GM12865 (cell line): ENCODE results near the gene GAK.

Source experiments
- DNase-seq: peaks from one replicate; pipeline ENCODE4 v3.0.0; 2010; ENCODE audit warnings: low read depth
- H3K4me3 ChIP-seq: 2 replicates; pipeline ENCODE4 v1.5.1; 2011; ENCODE audit warnings: mild to moderate bottlenecking, low read depth, low read length, control low read depth
- CTCF ChIP-seq: IDR thresholded peaks from 2 replicates; pipeline ENCODE4 v1.5.1; 2011; ENCODE audit warnings: low read length, control low read depth, low read depth, inconsistent platforms; ENCODE audit not compliant: insufficient read depth; ENCODE audit errors: missing control alignments

GAK gene

GRCh38 chr4:836750-837301, 95.3 kb downstream of the GAK start:
- TF ChIP-seq CTCF: no peak
- no peak overlapping the region for H3K4me3 ChIP-seq
- no peak for DNase-seq

DNA sequence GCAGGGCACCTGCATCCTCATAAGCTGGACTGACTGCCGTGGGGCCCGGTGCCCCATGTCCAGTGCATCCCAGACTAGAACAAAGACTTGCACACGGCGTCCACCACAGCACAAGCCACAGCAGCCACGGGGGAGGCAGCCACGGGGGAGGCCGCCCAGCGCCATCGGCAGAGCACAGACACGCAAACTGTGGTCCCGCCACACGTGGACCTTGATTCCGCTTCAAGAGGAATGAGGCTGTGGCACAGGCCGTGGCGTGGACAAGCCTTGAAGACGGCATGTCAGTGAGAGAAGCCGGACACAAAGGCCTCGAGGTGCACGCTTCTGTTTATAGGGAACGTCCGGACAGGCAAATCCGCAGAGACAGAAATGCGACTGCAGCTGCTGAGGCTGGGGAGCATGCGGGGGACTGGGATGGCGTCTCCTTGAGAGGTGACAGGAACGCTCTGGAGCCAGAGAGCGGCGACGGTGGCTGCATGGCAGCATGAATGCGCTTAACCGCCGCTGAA, 96.1 kb downstream of the GAK start:
- H3K4me3 ChIP-seq: no peak overlapping the region
- TF ChIP-seq CTCF: no peak
- DNase-seq: no peak

GRCh38 chr4:835148-836002, 96.7 kb downstream of the GAK start:
- no peak for DNase-seq
- TF ChIP-seq CTCF: no peak
- no peak overlapping the region for H3K4me3 ChIP-seq

GRCh38 chr4:834368-835147, 97.6 kb downstream of the GAK start:
- no peak overlapping the region for H3K4me3 ChIP-seq
- TF ChIP-seq CTCF: no peak
- DNase-seq: no peak

- no peak for DNase-seq
- H3K4me3 ChIP-seq: no peak overlapping the region
- no peak for TF ChIP-seq CTCF
These were observed 98.3 kb downstream of the GAK start for GRCh38 chr4:833731-834367.

DNA sequence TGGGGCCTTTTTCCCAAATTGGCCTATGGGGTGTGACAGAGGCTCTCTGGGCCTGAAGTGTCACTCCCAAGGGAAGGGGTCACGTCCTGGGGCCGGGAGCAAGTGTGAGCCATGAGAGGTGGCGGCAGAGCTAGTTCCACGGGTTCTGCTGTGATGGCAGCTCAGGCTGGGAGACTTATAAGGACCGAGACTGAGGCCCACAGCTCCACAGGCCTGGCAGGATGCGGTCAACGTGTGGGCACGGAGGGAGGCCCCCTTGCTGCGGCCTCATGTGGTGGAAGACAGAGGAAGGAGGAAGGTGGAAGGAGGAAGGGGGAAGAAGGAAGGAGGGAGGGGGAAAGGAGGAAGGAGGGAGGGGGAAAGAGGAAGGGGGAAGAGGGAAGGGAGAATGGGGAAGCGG, 99.0 kb downstream of the GAK start:
- no peak overlapping the region for H3K4me3 ChIP-seq
- TF ChIP-seq CTCF: no peak
- no peak for DNase-seq
